ENCODE results near the gene NOL9.
A peak's percentile ranks its signal among the peaks of the same experiment; 100 is the strongest.
"Not testable (repeated sequence)": the region's sequence is repeated elsewhere in the genome, so short reads cannot be mapped to it uniquely, and the experiment has no call there.

NOL9 gene

DNA sequence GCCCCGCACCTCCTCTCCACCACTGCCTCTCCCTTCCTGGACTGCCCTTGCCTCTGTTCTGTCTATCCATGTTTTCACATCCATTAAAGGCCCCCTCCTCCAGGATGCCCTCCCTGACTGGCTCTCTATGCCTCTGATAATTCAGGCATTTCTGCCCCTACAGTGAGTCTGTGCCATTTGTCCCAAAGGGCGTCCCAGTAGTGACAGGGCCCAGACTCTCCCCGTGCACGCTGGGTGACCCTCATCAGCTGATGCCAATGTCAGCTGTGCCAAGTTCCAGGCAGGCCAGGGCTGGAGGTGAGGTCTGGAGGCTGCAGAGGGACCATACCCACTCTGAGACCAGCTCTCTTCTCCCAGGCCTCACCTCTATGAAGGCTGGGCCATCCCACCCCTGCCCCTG is 59.7 kb downstream of the NOL9 start:
- Histone ChIP-seq H3K4me3 (ENCODE audit: low read length) (no peak overlapping the region), H3K9ac (ENCODE audit: low read length) (no peak overlapping the region), H3K27me3 (ENCODE audit: insufficient read depth, low read length, poor library complexity) (no peaks in the 10 kb centered on the region), H3K4me1 (ENCODE audit: control insufficient read depth, low read depth, low read length) (peaks cover 2% of the 10 kb centered on the region), H2BK120ac (ENCODE audit: low read depth, low read length) (no peak overlapping the region), H3K18ac (ENCODE audit: low read length) (no peak overlapping the region), H2BK5ac (ENCODE audit: low read length) (no peak overlapping the region), H3K79me1 (ENCODE audit: low read length) (no peaks in the 10 kb centered on the region), H3K79me2 (ENCODE audit: control insufficient read depth, insufficient read depth, low read length) (no peaks in the 10 kb centered on the region), H4K8ac (ENCODE audit: low read depth, low read length) (no peak overlapping the region), H4K5ac (ENCODE audit: low read length) (no peak overlapping the region), H2BK15ac (replicated peaks; ENCODE audit: low read depth) (no peak overlapping the region), H3K4ac (ENCODE audit: low read depth, low read length) (no peak overlapping the region), H3K27ac (ENCODE audit: low read depth, low read length) (no peak overlapping the region), H2AK5ac (ENCODE audit: low read length) (no peak overlapping the region), H3K23ac (ENCODE audit: low read length) (no peak overlapping the region), H3K56ac (ENCODE audit: low read length) (no peak overlapping the region), H3K36me3 (ENCODE audit: control insufficient read depth, insufficient read depth, low read length) (no peaks in the 10 kb centered on the region), H3K4me2 (ENCODE audit: low read length) (no peak overlapping the region)
- DNase-seq = no peak
- no CpG with 5 or more reads among the region's 4 CpGs for WGBS (ENCODE audit: extremely low coverage, insufficient coverage, low lambda C conversion rate)

DNA sequence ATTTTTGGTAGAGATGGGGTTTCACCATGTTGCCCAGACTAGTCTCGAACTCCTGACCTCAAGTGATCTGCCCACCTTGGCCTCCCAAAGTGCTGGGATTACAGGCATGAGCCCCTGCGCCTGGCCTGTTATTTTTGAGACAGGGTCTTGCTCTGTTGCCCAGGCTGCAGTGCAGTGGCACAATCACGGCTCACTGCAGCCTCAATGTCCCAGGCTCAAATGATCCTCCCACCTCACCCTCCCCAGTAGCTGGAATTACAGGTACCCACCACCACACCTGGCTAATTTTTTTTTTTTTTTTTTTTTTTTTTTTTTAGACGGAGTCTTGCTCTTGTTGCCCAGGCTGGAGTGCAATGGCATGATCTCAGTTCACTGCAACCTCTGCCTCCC is 60.5 kb downstream of the NOL9 start:
- not testable (repeated sequence) for H2BK5ac ChIP-seq (ENCODE audit: low read length); H3K56ac ChIP-seq (ENCODE audit: low read length); H3K23ac ChIP-seq (ENCODE audit: low read length); H3K4me3 ChIP-seq (ENCODE audit: low read length); H3K4ac ChIP-seq (ENCODE audit: low read depth, low read length); H3K4me2 ChIP-seq (ENCODE audit: low read length); H3K27ac ChIP-seq (ENCODE audit: low read depth, low read length); H3K4me1 ChIP-seq (ENCODE audit: control insufficient read depth, low read depth, low read length); DNase-seq; H3K36me3 ChIP-seq (ENCODE audit: control insufficient read depth, insufficient read depth, low read length); H3K9ac ChIP-seq (ENCODE audit: low read length); H4K5ac ChIP-seq (ENCODE audit: low read length); H3K79me1 ChIP-seq (ENCODE audit: low read length); H2AK5ac ChIP-seq (ENCODE audit: low read length); H3K27me3 ChIP-seq (ENCODE audit: insufficient read depth, low read length, poor library complexity); H2BK120ac ChIP-seq (ENCODE audit: low read depth, low read length); H4K8ac ChIP-seq (ENCODE audit: low read depth, low read length); H2BK15ac ChIP-seq (replicated peaks; ENCODE audit: low read depth); H3K79me2 ChIP-seq (ENCODE audit: control insufficient read depth, insufficient read depth, low read length); H3K18ac ChIP-seq (ENCODE audit: low read length)
- no CpG with 5 or more reads among the region's 4 CpGs for WGBS (ENCODE audit: extremely low coverage, insufficient coverage, low lambda C conversion rate)

DNA sequence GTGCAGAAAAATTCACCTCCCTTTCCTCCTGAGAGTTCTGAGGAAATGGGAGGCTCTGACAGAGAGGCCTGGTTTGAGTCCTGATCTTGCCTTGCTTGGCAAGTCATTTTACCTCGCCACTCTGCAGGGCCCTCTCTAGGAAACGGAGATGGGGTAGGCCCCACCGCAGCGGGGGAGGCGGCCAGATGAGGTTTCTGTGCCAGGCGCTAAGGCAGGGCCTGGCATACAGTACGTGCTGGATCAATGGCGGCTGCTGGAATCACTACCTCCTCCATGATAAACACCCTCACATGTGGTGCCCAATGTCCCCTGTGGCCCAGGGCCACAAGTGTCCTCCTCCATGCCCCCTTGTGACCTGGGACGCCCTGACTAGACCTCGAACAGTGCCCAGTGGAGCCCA is 62.3 kb downstream of the NOL9 start:
- no peak overlapping the region for H4K5ac ChIP-seq (ENCODE audit: low read length)
- no peak overlapping the region for H3K4me2 ChIP-seq (ENCODE audit: low read length)
- H3K18ac ChIP-seq (ENCODE audit: low read length) = no peak overlapping the region
- no peaks in the 10 kb centered on the region for H3K79me1 ChIP-seq (ENCODE audit: low read length)
- DNase-seq = no peak
- no peak overlapping the region for H3K27ac ChIP-seq (ENCODE audit: low read depth, low read length)
- peaks cover 2% of the 10 kb centered on the region for H3K4me1 ChIP-seq (ENCODE audit: control insufficient read depth, low read depth, low read length)
- H3K56ac ChIP-seq (ENCODE audit: low read length) = peak overlapping the region; percentile 96
- H3K4me3 ChIP-seq (ENCODE audit: low read length) = no peak overlapping the region
- no peaks in the 10 kb centered on the region for H3K27me3 ChIP-seq (ENCODE audit: insufficient read depth, low read length, poor library complexity)
- peak overlapping the region; percentile 16 for H3K9ac ChIP-seq (ENCODE audit: low read length)
- H2BK15ac ChIP-seq (replicated peaks; ENCODE audit: low read depth) = no peak overlapping the region
- no peak overlapping the region for H3K23ac ChIP-seq (ENCODE audit: low read length)
- no peaks in the 10 kb centered on the region for H3K79me2 ChIP-seq (ENCODE audit: control insufficient read depth, insufficient read depth, low read length)
- H2AK5ac ChIP-seq (ENCODE audit: low read length) = no peak overlapping the region
- H2BK5ac ChIP-seq (ENCODE audit: low read length) = no peak overlapping the region
- H3K36me3 ChIP-seq (ENCODE audit: control insufficient read depth, insufficient read depth, low read length) = no peaks in the 10 kb centered on the region
- H4K8ac ChIP-seq (ENCODE audit: low read depth, low read length) = no peak overlapping the region
- no peak overlapping the region for H2BK120ac ChIP-seq (ENCODE audit: low read depth, low read length)
- WGBS (ENCODE audit: extremely low coverage, insufficient coverage, low lambda C conversion rate) = no CpG with 5 or more reads among the region's 10 CpGs
- H3K4ac ChIP-seq (ENCODE audit: low read depth, low read length) = peak overlapping the region; percentile 44

DNA sequence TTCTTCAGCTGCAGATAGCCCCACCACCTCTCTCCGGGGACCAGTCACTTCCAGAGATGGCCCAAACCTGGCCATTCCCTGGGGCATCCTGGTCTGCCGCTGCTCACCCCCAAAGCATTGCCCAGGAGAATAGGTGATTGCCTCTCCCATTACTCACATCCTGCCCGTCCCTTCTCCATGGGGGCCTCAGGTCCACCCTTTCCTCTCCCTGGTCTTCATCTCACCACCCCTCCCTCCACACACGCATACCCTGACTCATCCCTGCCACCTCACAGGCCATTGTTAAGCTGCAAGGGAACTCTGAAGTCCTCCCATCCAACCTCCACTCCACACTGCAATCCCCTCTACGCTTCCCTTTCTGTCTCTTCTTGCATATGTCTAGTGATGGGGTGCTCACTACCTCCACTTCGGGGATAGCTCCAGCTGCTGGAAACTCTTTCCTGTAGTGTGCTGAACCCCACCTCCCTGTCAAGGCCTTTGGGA is 62.8 kb downstream of the NOL9 start, which contains the start of gene PLEKHG5:
Gene PLEKHG5, minus strand, starts transcription at position 188 of the 483 bp plus-strand sequence. CDS start 14,096 bp downstream, outside the sequence.
- Histone ChIP-seq H3K36me3 (ENCODE audit: control insufficient read depth, insufficient read depth, low read length) (no peaks in the 10 kb centered on the region), H3K27ac (ENCODE audit: low read depth, low read length) (peak within 1 kb of the TSS; percentile 25), H3K18ac (ENCODE audit: low read length) (peak within 1 kb of the TSS; percentile 87), H3K4me3 (ENCODE audit: low read length) (peak within 1 kb of the TSS; percentile 46), H4K8ac (ENCODE audit: low read depth, low read length) (peak within 1 kb of the TSS; percentile 43), H3K79me1 (ENCODE audit: low read length) (no peaks in the 10 kb centered on the region), H3K4me1 (ENCODE audit: control insufficient read depth, low read depth, low read length) (peaks cover 2% of the 10 kb centered on the region), H3K9ac (ENCODE audit: low read length) (peak within 1 kb of the TSS; percentile 96), H2BK15ac (replicated peaks; ENCODE audit: low read depth) (no peak within 1 kb of the TSS), H3K23ac (ENCODE audit: low read length) (peak within 1 kb of the TSS; percentile 67), H2BK5ac (ENCODE audit: low read length) (peak within 1 kb of the TSS; percentile 12), H3K4me2 (ENCODE audit: low read length) (peak within 1 kb of the TSS; percentile 62), H2BK120ac (ENCODE audit: low read depth, low read length) (no peak within 1 kb of the TSS), H3K4ac (ENCODE audit: low read depth, low read length) (peak within 1 kb of the TSS; percentile 49), H3K56ac (ENCODE audit: low read length) (peak within 1 kb of the TSS; percentile 96), H3K79me2 (ENCODE audit: control insufficient read depth, insufficient read depth, low read length) (no peaks in the 10 kb centered on the region), H2AK5ac (ENCODE audit: low read length) (no peak within 1 kb of the TSS), H3K27me3 (ENCODE audit: insufficient read depth, low read length, poor library complexity) (no peaks in the 10 kb centered on the region), H4K5ac (ENCODE audit: low read length) (no peak within 1 kb of the TSS)
- peak; percentile 90 for DNase-seq
- no CpG with 5 or more reads among the region's 6 CpGs for WGBS (ENCODE audit: extremely low coverage, insufficient coverage, low lambda C conversion rate)

DNA sequence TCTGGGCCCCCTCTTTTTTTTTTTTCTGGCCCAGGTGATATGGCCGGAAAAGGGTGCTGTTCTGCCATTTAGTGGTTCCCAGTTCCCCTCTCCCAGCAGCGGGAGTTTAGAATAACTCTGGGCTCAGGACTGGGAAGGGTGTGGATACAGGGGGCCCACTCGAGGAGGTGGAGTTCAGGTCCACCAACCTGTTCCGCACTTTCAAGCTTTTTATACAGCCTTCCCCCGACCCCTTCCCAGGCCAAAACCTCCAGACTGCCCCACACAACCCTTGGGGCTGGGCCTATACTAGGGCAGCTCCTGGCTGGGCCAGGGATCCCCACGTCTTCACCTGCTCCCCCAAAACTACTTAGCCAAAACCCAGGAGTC is 63.2 kb downstream of the NOL9 start:
- DNase-seq = no peak
- peak overlapping the region; percentile 12 for H2BK5ac ChIP-seq (ENCODE audit: low read length)
- WGBS (ENCODE audit: extremely low coverage, insufficient coverage, low lambda C conversion rate) = no CpG with 5 or more reads among the region's 6 CpGs
- H3K23ac ChIP-seq (ENCODE audit: low read length) = peak overlapping the region; percentile 67
- no peak overlapping the region for H4K5ac ChIP-seq (ENCODE audit: low read length)
- H3K18ac ChIP-seq (ENCODE audit: low read length) = peak overlapping the region; percentile 87
- no peaks in the 10 kb centered on the region for H3K79me1 ChIP-seq (ENCODE audit: low read length)
- H2BK15ac ChIP-seq (replicated peaks; ENCODE audit: low read depth) = no peak overlapping the region
- peaks cover 2% of the 10 kb centered on the region for H3K4me1 ChIP-seq (ENCODE audit: control insufficient read depth, low read depth, low read length)
- peak overlapping the region; percentile 62 for H3K4me2 ChIP-seq (ENCODE audit: low read length)
- H3K27me3 ChIP-seq (ENCODE audit: insufficient read depth, low read length, poor library complexity) = no peaks in the 10 kb centered on the region
- H2AK5ac ChIP-seq (ENCODE audit: low read length) = no peak overlapping the region
- H3K36me3 ChIP-seq (ENCODE audit: control insufficient read depth, insufficient read depth, low read length) = no peaks in the 10 kb centered on the region
- H2BK120ac ChIP-seq (ENCODE audit: low read depth, low read length) = no peak overlapping the region
- H3K56ac ChIP-seq (ENCODE audit: low read length) = peak overlapping the region; percentile 96
- H3K4me3 ChIP-seq (ENCODE audit: low read length) = peak overlapping the region; percentile 46
- peak overlapping the region; percentile 43 for H4K8ac ChIP-seq (ENCODE audit: low read depth, low read length)
- H3K4ac ChIP-seq (ENCODE audit: low read depth, low read length) = peak overlapping the region; percentile 49
- peak overlapping the region; percentile 96 for H3K9ac ChIP-seq (ENCODE audit: low read length)
- H3K79me2 ChIP-seq (ENCODE audit: control insufficient read depth, insufficient read depth, low read length) = no peaks in the 10 kb centered on the region
- H3K27ac ChIP-seq (ENCODE audit: low read depth, low read length) = peak overlapping the region; percentile 25

All from mesendoderm (in vitro differentiated cells).